Right atrium auricular region (tissue), 2 donors: Measurements from ENCODE around the gene DAB1. TPM values are rescaled to one million over a fixed set of nuclear protein-coding genes. Genes with fewer than 3 reads are reported as not detected.
"Not testable (repeated sequence)": the region's sequence is repeated elsewhere in the genome, so short reads cannot be mapped to it uniquely, and the experiment has no call there.

Experiments used
- DNase-seq: peaks from one replicate; pipeline ENCODE4 v3.0.0-alpha.2; 2019; ENCODE audit warnings: low spot score
- H3K27ac ChIP-seq, 2 donors: fragments of 200-600 bp; sonication (generic); 1 replicate in 1 of 2; 2 replicates in 1 of 2; pipeline ENCODE4 v1.5.1; 2016 to 2019
- H3K27me3 ChIP-seq, 2 donors: fragments of 200-600 bp; sonication (generic); one replicate each; pipeline versions ENCODE4 v1.5.1 to v1.6.0; 2017 to 2019
- H3K36me3 ChIP-seq: fragments of 200-600 bp; sonication (generic); one replicate; pipeline ENCODE4 v1.5.1; 2016
- H3K4me1 ChIP-seq, 2 donors: fragments of 200-600 bp; sonication (generic); one replicate each; pipeline versions ENCODE4 v1.5.1 to v1.6.0; 2017 to 2019
- H3K4me3 ChIP-seq, 2 donors: fragments of 200-600 bp; sonication (generic); 1 replicate in 1 of 2; 2 replicates in 1 of 2; pipeline ENCODE4 v1.5.1; 2017 to 2019; ENCODE audit warnings: mild to moderate bottlenecking in 1 of 2, moderate library complexity in 1 of 2
- H3K9me3 ChIP-seq, 2 donors: fragments of 200-600 bp; sonication (generic); one replicate each; pipeline ENCODE4 v1.5.1; 2019
- CTCF ChIP-seq, 2 donors: fragments of 200-600 bp; sonication (generic); IDR thresholded peaks; one replicate each; pipeline ENCODE4 v1.5.1; 2019; ENCODE audit warnings: antibody characterized with exemption in 2 of 2
- total RNA-seq, 2 donors: library from RNA; depleted of rRNA; stranded (reverse); fragments of >200 nt; gene quantifications; one replicate each; pipeline ENCODE4 v1.1.0, GENCODE V29; 2016

DAB1 gene
- total RNA-seq, 2 donors from 2014 or later: 0.19 to 3.3 TPM

- no peaks in the 10 kb centered on the region for H3K36me3 ChIP-seq
- H3K4me3 ChIP-seq: no peak overlapping the region
- no peaks in the 10 kb centered on the region for H3K4me1 ChIP-seq
- no peaks in the 10 kb centered on the region for H3K9me3 ChIP-seq
- no peak for TF ChIP-seq CTCF (IDR thresholded peaks at IDR 0.05)
- H3K27me3 ChIP-seq: no peaks in the 10 kb centered on the region
- H3K27ac ChIP-seq: no peak overlapping the region
- no peak for DNase-seq
Measured at GRCh38 chr1:57091642-57092041, 332.2 kb downstream of the DAB1 start.

DNA sequence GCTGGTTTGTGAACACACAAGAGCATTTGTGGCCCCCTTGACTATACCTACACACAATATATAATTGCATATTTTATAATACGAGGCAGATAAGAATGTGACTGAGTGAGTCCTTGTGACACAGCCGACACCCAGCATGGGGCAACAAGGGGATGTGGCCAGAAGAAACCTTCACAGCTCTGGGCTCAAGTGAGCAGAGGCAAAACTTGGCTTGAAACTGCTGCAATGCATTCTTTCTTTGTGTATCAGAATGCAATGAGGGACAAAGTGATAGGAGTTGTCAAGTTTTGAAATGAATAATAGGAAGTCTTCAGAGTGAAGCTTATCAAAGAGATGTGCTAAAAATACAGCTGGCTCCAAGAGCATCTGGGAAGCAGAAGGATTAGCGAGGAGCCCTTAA, 334.0 kb downstream of the DAB1 start:
- no peaks in the 10 kb centered on the region for H3K9me3 ChIP-seq
- no peak for TF ChIP-seq CTCF (IDR thresholded peaks at IDR 0.05)
- H3K27ac ChIP-seq: peak overlapping the region in 1 of 2 donors; percentile 69

DNA sequence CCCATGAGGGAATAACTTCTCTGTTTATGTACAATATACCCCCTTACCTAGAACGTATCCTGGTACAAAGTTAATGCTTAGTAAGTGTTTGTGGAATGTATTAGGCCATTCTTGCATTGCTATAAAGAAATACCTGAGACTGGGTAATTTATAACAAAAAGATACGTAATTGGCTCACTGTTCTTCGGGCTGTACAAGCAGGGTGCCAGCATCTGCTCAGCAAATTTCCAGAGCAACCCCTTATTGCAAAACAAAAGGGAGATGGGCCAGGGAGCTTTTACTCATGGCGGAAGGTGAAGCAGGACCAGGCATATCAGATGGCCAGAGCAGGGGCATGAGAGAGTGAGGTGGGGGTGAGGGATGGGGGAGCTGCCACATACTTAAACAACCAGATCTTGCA, 334.6 kb downstream of the DAB1 start:
- Histone ChIP-seq H3K27ac (peak overlapping the region in 1 of 2 donors; percentile 69), H3K9me3 (no peaks in the 10 kb centered on the region), H3K4me3 (no peak overlapping the region), H3K4me1 (peaks cover 0 to 7% of the 10 kb centered on the region in 2 donors), H3K27me3 (no peaks in the 10 kb centered on the region), H3K36me3 (no peaks in the 10 kb centered on the region)
- TF ChIP-seq CTCF (IDR thresholded peaks at IDR 0.05): no peak
- no peak for DNase-seq

More for the DNA sequence above, 334.0 kb downstream of the DAB1 start:
- no peaks in the 10 kb centered on the region for H3K36me3 ChIP-seq
- H3K4me1 ChIP-seq: peaks cover 0 to 7% of the 10 kb centered on the region in 2 donors
- H3K27me3 ChIP-seq: no peaks in the 10 kb centered on the region
- no peak overlapping the region for H3K4me3 ChIP-seq
- no peak for DNase-seq

DNA sequence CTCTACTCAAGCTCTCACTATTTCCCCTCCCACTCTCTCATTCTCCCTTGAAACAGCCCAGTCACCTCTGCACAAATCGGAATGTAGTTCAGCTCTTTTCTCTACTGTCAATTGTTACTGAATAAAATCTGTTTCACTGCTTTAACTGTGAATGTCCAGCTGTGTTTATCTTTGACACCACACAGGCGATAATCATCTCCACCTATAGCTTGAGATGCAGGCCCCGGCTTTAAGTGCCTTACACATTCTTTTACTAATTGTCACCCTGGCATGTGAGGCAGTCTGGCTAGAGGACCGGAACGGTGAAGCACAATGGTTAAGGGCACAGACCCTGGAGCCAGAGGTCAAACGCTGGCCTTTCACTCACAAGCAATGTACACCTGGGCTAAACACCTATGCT, 335.2 kb downstream of the DAB1 start:
- no peak for TF ChIP-seq CTCF (IDR thresholded peaks at IDR 0.05)
- H3K27ac ChIP-seq: peak overlapping the region in 1 of 2 donors; percentile 35

GRCh38 chr1:57087660-57088059, 336.2 kb downstream of the DAB1 start:
- H3K27me3 ChIP-seq, H3K9me3 ChIP-seq, DNase-seq, H3K27ac ChIP-seq, H3K4me3 ChIP-seq, H3K36me3 ChIP-seq: not testable (repeated sequence)
- H3K4me1 ChIP-seq: peaks cover 0 to 18% of the 10 kb centered on the region in 2 donors

More for the DNA sequence above, 335.2 kb downstream of the DAB1 start:
- H3K27me3 ChIP-seq: no peaks in the 10 kb centered on the region
- DNase-seq: no peak
- H3K4me3 ChIP-seq: no peak overlapping the region
- peaks cover 0 to 8% of the 10 kb centered on the region in 2 donors for H3K4me1 ChIP-seq
- no peaks in the 10 kb centered on the region for H3K9me3 ChIP-seq
- no peaks in the 10 kb centered on the region for H3K36me3 ChIP-seq

- no peak overlapping the region for H3K4me3 ChIP-seq
- H3K4me1 ChIP-seq: peaks cover 0 to 26% of the 10 kb centered on the region in 2 donors
- no peaks in the 10 kb centered on the region for H3K27me3 ChIP-seq
- no peak overlapping the region for H3K27ac ChIP-seq
- TF ChIP-seq CTCF (IDR thresholded peaks at IDR 0.05): no peak
- no peak for DNase-seq
- no peaks in the 10 kb centered on the region for H3K9me3 ChIP-seq
- H3K36me3 ChIP-seq: no peaks in the 10 kb centered on the region
Measured at GRCh38 chr1:57086154-57086553, 337.7 kb downstream of the DAB1 start.
